H9 (cell line): ENCODE results near the gene SH3RF3. TPM values are rescaled to one million over a fixed set of nuclear protein-coding genes. Genes with fewer than 3 reads are reported as not detected.

Experiments used
- DNase-seq: peaks from one replicate; pipeline ENCODE4 v3.0.0-alpha.2; 2017
- H2AFZ ChIP-seq: one replicate; pipeline ENCODE4 v1.6.1; 2013; ENCODE audit warnings: mild to moderate bottlenecking, low read length, control low read depth, moderate library complexity
- H2AK5ac ChIP-seq: 2 replicates; pipeline ENCODE4 v1.6.1; 2013; ENCODE audit warnings: low read length, control low read depth, mixed read lengths; ENCODE audit not compliant: insufficient read length
- H2BK120ac ChIP-seq: one replicate; pipeline ENCODE4 v1.6.1; 2013; ENCODE audit warnings: low read depth, mild to moderate bottlenecking, low read length, control low read depth, inconsistent platforms; ENCODE audit not compliant: poor library complexity, severe bottlenecking
- H2BK12ac ChIP-seq: 2 replicates; pipeline ENCODE4 v1.6.1; 2013; ENCODE audit warnings: low read length, control low read depth, mixed read lengths, low read depth; ENCODE audit not compliant: insufficient read length
- H2BK15ac ChIP-seq: 2 replicates; pipeline ENCODE4 v1.6.1; 2013; ENCODE audit warnings: low read depth, low read length, control low read depth
- H2BK20ac ChIP-seq: one replicate; pipeline ENCODE4 v1.6.1; 2013; ENCODE audit warnings: low read depth, mild to moderate bottlenecking, low read length, control low read depth, inconsistent platforms; ENCODE audit not compliant: poor library complexity, severe bottlenecking
- H2BK5ac ChIP-seq: 2 replicates; pipeline ENCODE4 v1.6.1; 2013; ENCODE audit warnings: low read length, control low read depth, mixed read lengths; ENCODE audit not compliant: insufficient read length
- H3K14ac ChIP-seq: 2 replicates; pipeline ENCODE4 v1.6.1; 2013; ENCODE audit warnings: low read length, control low read depth; ENCODE audit not compliant: insufficient read depth
- H3K18ac ChIP-seq: 2 replicates; pipeline ENCODE4 v1.6.1; 2013; ENCODE audit warnings: low read depth, mild to moderate bottlenecking, mixed read lengths, low read length, control low read depth; ENCODE audit not compliant: insufficient read length
- H3K23ac ChIP-seq: 2 replicates; pipeline ENCODE4 v1.6.1; 2013; ENCODE audit warnings: low read length, control low read depth, mixed read lengths, low read depth; ENCODE audit not compliant: insufficient read length
- H3K23me2 ChIP-seq: 2 replicates; pipeline ENCODE4 v1.6.1; 2013; ENCODE audit warnings: low read depth, mild to moderate bottlenecking, mixed read lengths, low read length, control low read depth; ENCODE audit not compliant: insufficient read length, poor library complexity, severe bottlenecking
- H3K27ac ChIP-seq: 2 replicates; pipeline ENCODE4 v1.5.1; 2013; ENCODE audit warnings: low read length, control low read depth, mixed read lengths, low read depth; ENCODE audit not compliant: insufficient read length
- H3K27me3 ChIP-seq: 2 replicates; pipeline ENCODE4 v1.6.1; 2013; ENCODE audit warnings: low read length, control low read depth, inconsistent platforms; ENCODE audit not compliant: insufficient read depth
- H3K4ac ChIP-seq: 2 replicates; pipeline ENCODE4 v1.6.1; 2013; ENCODE audit warnings: low read depth, mild to moderate bottlenecking, control low read depth, inconsistent platforms, low read length, moderate library complexity
- H3K4me1 ChIP-seq: 2 replicates; pipeline ENCODE4 v1.6.1; 2013; ENCODE audit warnings: low read length, control low read depth, inconsistent platforms; ENCODE audit not compliant: insufficient read depth
- H3K4me2 ChIP-seq: 2 replicates; pipeline ENCODE4 v1.6.1; 2013; ENCODE audit warnings: low read length, control low read depth, mixed read lengths; ENCODE audit not compliant: insufficient read length, insufficient read depth
- H3K56ac ChIP-seq: 2 replicates; pipeline ENCODE4 v1.6.1; 2013; ENCODE audit warnings: low read depth, mild to moderate bottlenecking, mixed read lengths, low read length, control low read depth; ENCODE audit not compliant: insufficient read length
- H3K79me1 ChIP-seq: 2 replicates; pipeline ENCODE4 v1.6.1; 2013; ENCODE audit warnings: low read depth, mild to moderate bottlenecking, moderate library complexity, low read length, control low read depth, inconsistent platforms; ENCODE audit not compliant: insufficient read depth, poor library complexity, severe bottlenecking
- H3K79me2 ChIP-seq: 2 replicates; pipeline ENCODE4 v1.6.1; 2013; ENCODE audit warnings: low read length, control low read depth, inconsistent platforms; ENCODE audit not compliant: insufficient read depth
- H3K9ac ChIP-seq: 2 replicates; pipeline ENCODE4 v1.6.1; 2013; ENCODE audit warnings: low read length, control low read depth, mixed read lengths; ENCODE audit not compliant: insufficient read length; ENCODE audit errors: extremely low read depth
- H3K9me3 ChIP-seq: one replicate; pipeline ENCODE4 v1.6.1; 2013; ENCODE audit warnings: low read depth, low read length, inconsistent platforms; ENCODE audit not compliant: control insufficient read depth
- H3T11ph ChIP-seq: one replicate; pipeline ENCODE4 v1.6.1; 2013; ENCODE audit warnings: mild to moderate bottlenecking, low read length, control low read depth, inconsistent platforms
- H4K20me1 ChIP-seq: one replicate; pipeline ENCODE4 v1.6.1; 2013; ENCODE audit not compliant: control insufficient read depth, insufficient read length, insufficient read depth
- H4K5ac ChIP-seq: 2 replicates; pipeline ENCODE4 v1.6.1; 2013; ENCODE audit warnings: low read depth, mild to moderate bottlenecking, mixed read lengths, low read length, control low read depth; ENCODE audit not compliant: insufficient read length
- H4K8ac ChIP-seq: replicated peaks from 2 replicates; pipeline ENCODE4 v1.6.1; 2013; ENCODE audit warnings: low read length, control low read depth, mixed read lengths, low read depth; ENCODE audit not compliant: insufficient read length
- H4K91ac ChIP-seq: 2 replicates; pipeline ENCODE4 v1.6.1; 2013; ENCODE audit warnings: low read depth, mild to moderate bottlenecking, moderate library complexity, mixed read lengths, low read length, control low read depth; ENCODE audit not compliant: insufficient read length
- H3K27ac Mint-ChIP-seq, 3 experiments: 2 replicates in 2 of 3; 3 replicates in 1 of 3; pipeline ENCODE4 v1.8.0; 2020 to 2021; ENCODE audit warnings: mixed read lengths in 3 of 3, mild to moderate bottlenecking in 1 of 3, moderate library complexity in 1 of 3
- H3K27me3 Mint-ChIP-seq: 2 replicates; pipeline ENCODE4 v1.8.0; 2021; ENCODE audit warnings: low read depth, mild to moderate bottlenecking, moderate library complexity, mixed read lengths
- H3K36me3 Mint-ChIP-seq, 3 experiments: 2 replicates in 2 of 3; 3 replicates in 1 of 3; pipeline ENCODE4 v1.8.0; 2020 to 2021; ENCODE audit warnings: low read depth in 3 of 3, mixed read lengths in 3 of 3; ENCODE audit not compliant: insufficient read depth in 1 of 3
- H3K4me1 Mint-ChIP-seq, 2 experiments: 2 replicates each; pipeline ENCODE4 v1.8.0; 2020; ENCODE audit warnings: mixed read lengths in 2 of 2
- H3K4me3 Mint-ChIP-seq, 2 experiments: 2 replicates in 1 of 2; 3 replicates in 1 of 2; pipeline ENCODE4 v1.8.0; 2020 to 2021; ENCODE audit warnings: mild to moderate bottlenecking in 2 of 2, mixed read lengths in 2 of 2, moderate library complexity in 1 of 2
- H3K9me3 Mint-ChIP-seq, 2 experiments: 2 replicates in 1 of 2; 3 replicates in 1 of 2; pipeline ENCODE4 v1.8.0; 2020; ENCODE audit warnings: mild to moderate bottlenecking in 2 of 2, mixed read lengths in 2 of 2, moderate library complexity in 1 of 2
- CTCF ChIP-seq: fragments of 200-600 bp; sonication (generic); conservative IDR thresholded peaks from 3 replicates; pipeline ENCODE4 v1.8.0; 2021; ENCODE audit warnings: antibody characterized with exemption, mild to moderate bottlenecking
- WGBS: extraction: QIAGEN DNeasy Blood & Tissue Kit; methylation state at CpG from one replicate; pipeline ENCODE4 v1.1.7; 2013; ENCODE audit warnings: missing lambda C conversion rate, low lambda C conversion rate, mixed read lengths; ENCODE audit not compliant: insufficient read length; ENCODE audit errors: extremely low coverage; 5-methylcytosine and 5-hydroxymethylcytosine counted together
- total RNA-seq: library from RNA; stranded (reverse); gene quantifications from 2 replicates; pipeline ENCODE4 v1.2.1, GENCODE V29; 2021

SH3RF3 gene
- total RNA-seq, 1 experiment from 2014 or later = 0.46 TPM

- Histone ChIP-seq H3K79me1 (no peaks in the 10 kb centered on the region), H2BK5ac (no peak overlapping the region), H3K9me3 (no peaks in the 10 kb centered on the region), H4K91ac (no peak overlapping the region), H3K27me3 (no peaks in the 10 kb centered on the region), H3K14ac (no peak overlapping the region; the same call in 1 of the 2 replicates), H4K8ac (no peak overlapping the region), H3K23ac (no peak overlapping the region), H2BK15ac (no peak overlapping the region), H3K4me1 (no peaks in the 10 kb centered on the region), H3K56ac (no peak overlapping the region), H3K18ac (no peak overlapping the region), H2BK12ac (no peak overlapping the region), H3T11ph (no peak overlapping the region), H4K20me1 (no peaks in the 10 kb centered on the region), H3K23me2 (no peaks in the 10 kb centered on the region), H4K5ac (no peak overlapping the region), H2BK20ac (no peak overlapping the region), H3K79me2 (no peaks in the 10 kb centered on the region), H2AFZ (no peak overlapping the region), H3K27ac (no peak overlapping the region), H3K4ac (no peak overlapping the region), H2BK120ac (no peak overlapping the region), H3K4me2 (no peak overlapping the region), H2AK5ac (no peak overlapping the region), H3K9ac (no peak overlapping the region)
- no peak overlapping the region for H3K4me3 Mint-ChIP-seq
- no peaks in the 10 kb centered on the region for H3K36me3 Mint-ChIP-seq
- no peaks in the 10 kb centered on the region; the same call in 1 of the 2 replicates for H3K27me3 Mint-ChIP-seq
- TF ChIP-seq CTCF = no peak
- no peaks in the 10 kb centered on the region for H3K9me3 Mint-ChIP-seq
- no peak for DNase-seq
- WGBS = no CpG with 5 or more reads among the region's 17 CpGs
- no peaks in the 10 kb centered on the region for H3K4me1 Mint-ChIP-seq
- H3K27ac Mint-ChIP-seq = no peak overlapping the region; a peak in 2 of 7 replicates
Measured at GRCh38 chr2:109402980-109403840, 274.2 kb downstream of the SH3RF3 start.
